ENCODE measurements around the gene GP1BB.

DNA sequence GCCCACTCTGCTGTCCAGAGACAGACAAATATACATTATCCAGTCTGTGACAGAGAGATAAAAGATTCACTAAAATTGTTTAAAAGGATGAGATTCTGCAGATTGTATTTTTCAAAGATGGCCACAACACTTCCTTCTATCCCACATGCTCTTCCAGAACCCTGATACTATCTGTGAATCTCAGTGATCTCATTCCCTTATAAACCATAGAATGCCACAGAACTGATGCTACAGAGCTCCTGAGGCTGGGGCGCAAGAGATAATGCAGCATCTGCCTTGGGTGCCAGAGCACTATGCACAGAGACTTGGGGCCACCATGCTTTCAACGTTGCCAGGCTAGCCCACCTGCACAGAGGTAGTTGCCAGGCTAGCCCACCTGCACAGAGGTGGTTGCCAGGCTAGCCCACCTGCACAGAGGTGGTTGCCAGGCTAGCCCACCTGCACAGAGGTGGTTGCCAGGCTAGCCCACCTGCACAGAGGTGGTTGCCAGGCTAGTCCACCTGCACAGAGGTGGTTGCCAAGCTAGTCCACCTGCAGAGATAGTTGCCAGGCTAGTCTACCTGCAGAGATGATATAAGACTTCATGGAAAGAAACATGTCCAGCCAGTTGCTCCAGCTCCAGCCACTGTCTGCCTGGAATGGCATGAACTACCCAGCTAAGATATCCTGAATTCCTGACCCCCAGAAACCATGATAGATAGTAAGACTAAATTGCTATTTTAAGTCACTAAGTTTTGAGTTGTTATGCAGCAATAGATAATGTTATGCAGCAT is 26.6 kb upstream of the GP1BB start:
- TF ChIP-seq, protein P1, sequence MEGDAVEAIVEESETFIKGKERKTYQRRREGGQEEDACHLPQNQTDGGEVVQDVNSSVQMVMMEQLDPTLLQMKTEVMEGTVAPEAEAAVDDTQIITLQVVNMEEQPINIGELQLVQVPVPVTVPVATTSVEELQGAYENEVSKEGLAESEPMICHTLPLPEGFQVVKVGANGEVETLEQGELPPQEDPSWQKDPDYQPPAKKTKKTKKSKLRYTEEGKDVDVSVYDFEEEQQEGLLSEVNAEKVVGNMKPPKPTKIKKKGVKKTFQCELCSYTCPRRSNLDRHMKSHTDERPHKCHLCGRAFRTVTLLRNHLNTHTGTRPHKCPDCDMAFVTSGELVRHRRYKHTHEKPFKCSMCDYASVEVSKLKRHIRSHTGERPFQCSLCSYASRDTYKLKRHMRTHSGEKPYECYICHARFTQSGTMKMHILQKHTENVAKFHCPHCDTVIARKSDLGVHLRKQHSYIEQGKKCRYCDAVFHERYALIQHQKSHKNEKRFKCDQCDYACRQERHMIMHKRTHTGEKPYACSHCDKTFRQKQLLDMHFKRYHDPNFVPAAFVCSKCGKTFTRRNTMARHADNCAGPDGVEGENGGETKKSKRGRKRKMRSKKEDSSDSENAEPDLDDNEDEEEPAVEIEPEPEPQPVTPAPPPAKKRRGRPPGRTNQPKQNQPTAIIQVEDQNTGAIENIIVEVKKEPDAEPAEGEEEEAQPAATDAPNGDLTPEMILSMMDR (conservative IDR thresholded peaks at IDR 0.05; ENCODE audit: low read length): no peak
- TF ChIP-seq EZH2phosphoT487 (IDR thresholded peaks at IDR 0.05; ENCODE audit: borderline replicate concordance): no peak
